Gastrocnemius medialis (tissue), 4 donors: ENCODE data around the gene RNASE4.

ENCODE experiments used
- POLR2A ChIP-seq, 2 donors: fragments of 450-650 bp; IDR thresholded peaks; one replicate each; pipeline ENCODE4 v1.6.1; 2017; ENCODE audit warnings: antibody characterized with exemption in 2 of 2, mild to moderate bottlenecking in 2 of 2, moderate library complexity in 2 of 2
- TF ChIP-seq, protein P1 (sequence below), 5 experiments: fragments of 450-650 bp in 3 of 5; fragments of 200-600 bp in 2 of 5; sonication (generic) in 2 of 5; IDR thresholded peaks in 4 of 5; conservative IDR thresholded peaks in 1 of 5; 1 replicate in 4 of 5; 2 replicates in 1 of 5; pipeline ENCODE4 v1.5.1; 2016 to 2019; ENCODE audit warnings: antibody characterized with exemption in 5 of 5, mild to moderate bottlenecking in 3 of 5, moderate library complexity in 3 of 5

DNA sequence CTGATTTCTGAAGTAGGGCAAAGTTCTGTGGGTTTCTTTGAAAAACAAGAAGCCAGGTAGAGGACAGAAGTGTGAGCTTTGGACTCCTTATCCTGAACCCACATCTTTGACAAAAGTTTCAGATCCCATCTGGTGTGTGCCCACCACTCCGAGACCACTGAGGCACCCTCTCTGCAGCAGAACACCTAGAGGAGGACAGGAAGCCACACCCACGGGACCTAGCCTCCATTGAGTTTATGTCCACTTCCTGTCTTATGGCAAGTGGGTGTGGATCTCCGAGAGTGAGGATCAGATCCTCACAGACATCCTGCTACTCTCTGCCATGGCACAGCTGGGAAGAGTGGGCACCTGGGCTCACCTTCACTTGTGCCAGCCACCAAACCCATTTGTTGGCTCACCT, 26.1 kb upstream of the RNASE4 start:
- no peak for TF ChIP-seq POLR2A (IDR thresholded peaks at IDR 0.05)
- TF ChIP-seq, protein P1, sequence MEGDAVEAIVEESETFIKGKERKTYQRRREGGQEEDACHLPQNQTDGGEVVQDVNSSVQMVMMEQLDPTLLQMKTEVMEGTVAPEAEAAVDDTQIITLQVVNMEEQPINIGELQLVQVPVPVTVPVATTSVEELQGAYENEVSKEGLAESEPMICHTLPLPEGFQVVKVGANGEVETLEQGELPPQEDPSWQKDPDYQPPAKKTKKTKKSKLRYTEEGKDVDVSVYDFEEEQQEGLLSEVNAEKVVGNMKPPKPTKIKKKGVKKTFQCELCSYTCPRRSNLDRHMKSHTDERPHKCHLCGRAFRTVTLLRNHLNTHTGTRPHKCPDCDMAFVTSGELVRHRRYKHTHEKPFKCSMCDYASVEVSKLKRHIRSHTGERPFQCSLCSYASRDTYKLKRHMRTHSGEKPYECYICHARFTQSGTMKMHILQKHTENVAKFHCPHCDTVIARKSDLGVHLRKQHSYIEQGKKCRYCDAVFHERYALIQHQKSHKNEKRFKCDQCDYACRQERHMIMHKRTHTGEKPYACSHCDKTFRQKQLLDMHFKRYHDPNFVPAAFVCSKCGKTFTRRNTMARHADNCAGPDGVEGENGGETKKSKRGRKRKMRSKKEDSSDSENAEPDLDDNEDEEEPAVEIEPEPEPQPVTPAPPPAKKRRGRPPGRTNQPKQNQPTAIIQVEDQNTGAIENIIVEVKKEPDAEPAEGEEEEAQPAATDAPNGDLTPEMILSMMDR (IDR thresholded peaks at IDR 0.05 in 4 of 5, conservative IDR thresholded peaks at IDR 0.05 in 1 of 5), result no peak
